Measurements from ENCODE around the gene EQTN.

GRCh38 chr9:27331393-27331792 is 34.4 kb upstream of the EQTN start:
- TF ChIP-seq CTCF (IDR thresholded peaks at IDR 0.05): no peak
- no peak for TF ChIP-seq POLR2A (IDR thresholded peaks at IDR 0.05)

All from lower leg skin (tissue), 3 donors.